Bone marrow (tissue), 2 donors: ENCODE results near the gene CCND2.
A peak's percentile ranks its signal among the peaks of the same experiment; 100 is the strongest.

Experiments used
- DNase-seq, 2 donors: peaks; one replicate each; lab custom pipeline; 2025; lab: John Stamatoyannopoulos, UW

CCND2 gene

DNA sequence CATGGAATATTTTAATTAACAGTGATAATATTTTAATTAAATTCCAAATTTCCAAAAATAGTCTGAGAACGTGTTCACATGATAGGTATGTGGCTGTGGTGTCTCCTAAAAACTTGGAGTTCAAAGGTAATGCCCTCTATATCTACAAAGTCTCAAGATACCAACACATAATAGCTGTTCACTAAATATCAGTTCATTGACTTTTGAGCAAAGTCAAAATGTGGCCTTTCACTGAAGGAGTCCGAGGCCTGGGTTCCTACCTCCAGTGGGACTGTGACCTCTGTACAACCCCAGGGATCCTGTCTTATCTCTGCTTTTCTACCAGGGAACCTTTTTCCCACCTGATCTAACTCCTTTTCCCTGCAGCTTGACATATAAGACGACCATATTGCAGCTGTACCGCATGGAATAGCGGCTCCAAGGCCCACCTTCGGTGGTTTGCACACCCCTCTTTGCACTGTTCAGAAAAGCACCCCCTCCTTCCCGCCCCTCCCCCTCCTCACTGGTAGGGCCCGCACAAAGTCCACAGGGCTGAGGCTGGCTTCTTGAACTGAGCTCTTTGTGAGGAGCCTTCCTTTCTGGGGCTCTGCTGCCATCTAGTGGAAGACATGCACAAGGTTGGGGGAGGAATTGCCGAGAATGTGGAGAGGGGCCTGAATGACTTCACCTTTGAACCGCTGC, 3.1 kb downstream of the CCND2 start:
- DNase-seq, result peak; percentile 45 to 80

DNA sequence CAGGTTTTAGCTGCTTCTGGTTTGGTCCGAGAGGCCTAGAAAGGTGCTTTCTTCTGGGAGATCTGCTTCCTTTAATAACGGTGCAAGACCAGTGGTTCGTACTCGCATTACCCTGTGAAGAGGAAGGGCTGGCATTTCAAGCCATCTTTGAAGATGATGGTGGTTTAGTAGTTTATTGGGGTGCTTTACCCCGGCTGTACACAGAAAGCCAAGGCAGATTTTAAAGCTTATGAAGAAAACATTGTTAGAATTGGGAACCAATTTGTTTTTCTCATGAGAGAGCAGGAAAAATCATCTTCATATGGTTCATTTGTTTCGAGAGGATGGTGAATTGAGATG, 3.6 kb downstream of the CCND2 start:
- no peak for DNase-seq

DNA sequence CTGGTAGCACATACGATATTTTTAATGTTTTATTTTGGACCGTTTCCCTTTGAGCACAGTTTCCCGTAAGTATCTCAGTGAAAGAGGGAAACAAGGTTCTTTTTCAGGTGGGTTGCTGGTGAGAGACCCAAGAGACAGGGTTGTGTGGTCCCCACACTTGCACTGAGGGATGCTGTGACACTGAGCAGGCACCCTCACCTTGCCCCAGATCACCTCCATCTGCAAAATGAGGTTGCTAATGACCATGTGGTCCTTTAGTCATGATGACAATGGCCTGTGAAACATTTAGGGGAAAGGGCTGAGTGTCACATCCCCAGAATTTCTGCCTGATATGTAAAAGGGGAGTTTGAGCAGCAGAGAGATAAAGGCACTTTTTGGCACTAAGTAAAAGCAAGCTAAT, 4.3 kb downstream of the CCND2 start:
- no peak for DNase-seq

DNA sequence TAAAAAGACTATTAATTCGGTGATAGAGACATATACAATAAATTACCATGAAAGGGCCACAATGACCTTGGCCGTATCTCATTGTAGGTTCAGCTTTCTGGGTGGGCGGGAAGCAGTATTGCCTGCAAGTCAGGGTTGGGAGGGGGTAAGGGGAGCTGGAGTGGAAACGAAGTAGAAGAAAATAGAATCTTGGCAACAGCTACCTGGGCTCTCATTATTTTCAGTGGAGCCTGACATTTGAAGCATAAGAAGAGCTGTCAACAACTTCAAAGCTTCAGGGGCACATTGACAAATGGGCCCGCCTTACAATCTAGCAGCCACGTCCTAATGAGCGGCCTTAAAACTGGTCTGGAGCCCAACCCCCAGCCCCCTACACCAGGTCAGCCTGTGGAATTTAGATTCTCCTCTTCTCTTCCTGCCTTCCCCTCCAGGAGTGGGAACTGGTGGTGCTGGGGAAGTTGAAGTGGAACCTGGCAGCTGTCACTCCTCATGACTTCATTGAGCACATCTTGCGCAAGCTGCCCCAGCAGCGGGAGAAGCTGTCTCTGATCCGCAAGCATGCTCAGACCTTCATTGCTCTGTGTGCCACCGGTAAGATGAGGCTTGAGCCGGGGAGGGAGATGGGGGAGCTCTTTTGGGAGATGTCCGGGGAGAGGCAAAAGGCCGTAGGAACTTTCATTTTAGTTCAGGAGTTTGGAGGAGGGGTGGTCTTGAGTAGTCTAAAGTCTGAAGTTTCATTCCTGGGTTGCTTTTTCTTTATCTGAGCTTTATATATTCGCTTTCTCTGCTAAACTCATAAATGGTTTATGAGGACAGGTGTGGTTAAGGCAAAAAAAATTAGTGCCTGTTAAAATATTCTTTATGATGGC, 5.0 kb downstream of the CCND2 start:
- peak in 1 of 2 donors; percentile 23 for DNase-seq

DNA sequence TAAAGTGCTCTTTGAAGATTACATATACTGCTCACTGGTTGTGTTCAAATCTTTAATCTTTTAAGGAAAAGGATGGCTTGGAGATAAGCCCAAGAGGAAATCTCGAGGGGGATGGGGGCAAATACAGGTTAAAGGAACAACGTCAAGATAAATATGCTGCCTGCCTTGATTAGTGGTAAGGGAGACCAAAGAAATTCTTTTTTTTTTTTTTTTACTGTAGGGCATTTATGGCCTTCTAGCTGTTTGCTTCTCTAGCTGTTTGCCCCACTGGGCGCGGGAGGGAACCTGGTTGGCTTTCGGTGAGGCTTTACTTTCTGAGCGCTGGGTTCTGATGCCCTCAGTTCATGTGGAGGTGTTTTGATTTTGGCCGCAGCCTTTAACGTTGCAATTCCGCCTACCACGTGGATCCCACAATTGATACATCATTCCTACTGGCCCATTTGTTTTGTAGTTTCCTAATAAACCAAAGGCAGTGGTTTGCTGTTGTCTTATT, 5.7 kb downstream of the CCND2 start:
- DNase-seq, result no peak

DNA sequence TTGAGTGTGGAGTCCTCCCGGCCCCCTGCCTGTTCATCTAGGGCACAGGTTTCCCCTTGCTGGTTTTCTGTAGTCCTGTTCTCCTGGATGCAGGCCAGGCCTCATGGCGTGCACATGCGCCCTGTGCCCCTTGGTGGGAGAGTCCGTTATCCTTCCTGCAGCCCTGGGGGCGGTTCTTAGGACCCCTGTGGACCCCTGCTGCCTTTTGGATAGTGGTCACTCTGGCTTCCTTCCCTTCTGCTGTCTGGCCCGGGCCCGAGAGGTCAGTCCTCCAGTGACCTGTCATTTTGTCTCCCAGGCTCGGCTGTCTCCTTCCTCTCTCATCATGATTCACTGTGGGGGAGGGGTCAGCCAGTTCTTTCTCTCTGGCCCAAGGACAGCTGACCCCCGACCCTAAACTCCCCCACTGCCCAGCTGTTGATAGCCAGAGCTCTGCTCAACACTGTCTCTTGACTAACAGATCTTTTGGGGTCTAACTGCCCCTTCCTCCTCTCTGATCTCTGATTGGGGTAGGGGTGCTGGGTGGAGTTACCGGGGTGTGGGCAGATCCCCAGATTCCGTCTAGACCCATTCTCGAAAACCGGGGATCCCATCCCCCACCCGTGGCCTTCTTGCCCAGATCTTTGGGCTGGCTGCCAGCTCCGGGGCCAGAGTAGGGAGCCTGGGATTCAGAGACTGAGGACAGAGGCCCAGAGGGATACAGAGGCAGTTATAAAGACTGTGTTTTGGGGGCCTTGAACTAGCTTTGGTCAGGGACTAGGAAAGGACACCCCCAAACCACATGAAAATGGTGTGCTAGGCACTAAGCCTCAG, 7.0 kb downstream of the CCND2 start:
- no peak for DNase-seq

DNA sequence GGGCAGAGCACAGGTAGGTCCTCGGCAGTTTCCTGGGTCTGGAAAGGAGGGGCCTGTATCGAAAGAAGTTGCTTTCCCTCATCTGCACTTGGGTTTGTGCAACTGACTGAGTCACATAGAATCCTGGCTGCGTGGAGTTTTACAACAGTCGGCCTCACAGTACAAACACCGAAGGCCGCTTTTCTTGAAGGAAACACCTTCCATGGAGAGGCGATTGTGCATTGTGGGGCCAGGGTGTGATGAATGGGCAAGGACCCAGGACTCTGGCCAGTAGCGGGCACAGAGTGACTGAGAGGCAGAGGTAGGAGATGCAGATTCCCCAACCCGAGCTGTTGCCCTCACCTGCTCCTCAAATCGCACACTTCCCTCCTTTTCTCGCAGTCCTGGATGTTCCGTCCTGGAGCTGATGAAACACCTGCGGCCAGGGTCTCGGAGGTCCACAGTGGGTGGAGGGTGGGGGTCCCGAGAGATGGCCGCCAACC, 7.7 kb downstream of the CCND2 start:
- no peak for DNase-seq

DNA sequence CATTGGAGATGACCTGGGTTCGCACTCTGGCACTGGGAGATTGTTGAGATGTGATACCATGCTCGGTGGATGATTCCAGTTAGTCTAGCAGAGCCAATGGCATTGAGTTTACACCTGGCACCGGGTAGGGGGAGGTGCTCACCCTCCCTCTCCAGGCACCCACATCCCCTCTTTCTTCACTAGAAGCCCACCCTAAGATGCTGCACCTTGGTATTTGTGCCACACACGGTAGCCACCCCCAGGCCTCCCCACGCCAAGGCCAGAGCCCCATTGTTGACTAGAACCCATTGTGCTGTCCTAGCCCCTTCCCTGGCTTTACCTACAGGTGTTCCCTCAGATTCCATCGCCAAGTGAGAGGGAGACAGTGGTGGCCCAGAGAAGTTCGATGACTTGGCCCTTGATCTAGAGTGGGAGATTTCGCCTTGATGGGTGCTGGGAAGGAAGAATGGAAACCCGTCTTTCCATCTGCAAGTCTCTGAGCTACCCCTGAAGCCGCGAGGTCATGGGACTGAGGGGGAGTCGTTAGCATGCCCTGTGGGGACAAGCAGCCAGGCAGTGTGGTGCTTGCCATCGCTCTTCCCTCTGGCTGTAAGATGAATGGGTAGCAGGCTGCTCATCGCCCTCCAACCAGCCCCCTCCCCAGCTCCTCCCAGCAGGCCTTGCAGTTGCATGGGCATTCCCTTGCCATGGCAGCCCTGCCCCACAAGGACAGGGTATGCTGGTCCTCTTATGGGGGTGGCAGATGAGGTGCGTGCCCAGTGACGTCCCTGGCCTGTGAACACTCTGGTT, 8.7 kb downstream of the CCND2 start:
- DNase-seq, result no peak

DNA sequence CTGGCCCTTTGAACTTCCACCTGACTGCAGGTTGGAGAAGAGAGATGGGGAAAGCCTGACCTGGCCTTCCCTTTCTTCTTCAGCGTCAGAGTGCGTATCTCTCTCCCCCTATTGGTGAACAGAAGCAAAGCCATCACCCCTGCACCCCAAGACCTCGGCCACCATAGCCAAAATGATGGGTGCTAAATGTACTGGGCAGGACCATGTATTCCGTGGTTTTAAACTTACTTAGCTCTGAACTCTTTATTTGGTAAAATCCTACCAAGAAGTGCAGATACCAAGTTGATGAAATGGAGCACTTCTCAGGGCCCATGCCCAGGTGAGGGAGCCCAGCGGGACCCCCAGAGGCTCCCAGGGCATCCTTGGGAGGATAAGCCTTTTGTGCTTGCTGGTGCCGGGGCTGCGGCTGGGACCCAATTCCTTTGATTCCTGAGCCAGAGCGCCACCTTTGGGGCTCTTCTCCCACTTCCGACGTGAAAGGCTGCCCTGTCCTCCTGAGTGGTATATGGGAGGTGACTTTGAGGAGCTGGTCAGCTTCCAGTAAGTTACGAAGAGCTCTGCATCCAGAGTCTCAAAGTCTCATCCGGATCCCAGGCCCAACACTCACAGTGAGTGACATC, 9.4 kb downstream of the CCND2 start:
- no peak for DNase-seq

DNA sequence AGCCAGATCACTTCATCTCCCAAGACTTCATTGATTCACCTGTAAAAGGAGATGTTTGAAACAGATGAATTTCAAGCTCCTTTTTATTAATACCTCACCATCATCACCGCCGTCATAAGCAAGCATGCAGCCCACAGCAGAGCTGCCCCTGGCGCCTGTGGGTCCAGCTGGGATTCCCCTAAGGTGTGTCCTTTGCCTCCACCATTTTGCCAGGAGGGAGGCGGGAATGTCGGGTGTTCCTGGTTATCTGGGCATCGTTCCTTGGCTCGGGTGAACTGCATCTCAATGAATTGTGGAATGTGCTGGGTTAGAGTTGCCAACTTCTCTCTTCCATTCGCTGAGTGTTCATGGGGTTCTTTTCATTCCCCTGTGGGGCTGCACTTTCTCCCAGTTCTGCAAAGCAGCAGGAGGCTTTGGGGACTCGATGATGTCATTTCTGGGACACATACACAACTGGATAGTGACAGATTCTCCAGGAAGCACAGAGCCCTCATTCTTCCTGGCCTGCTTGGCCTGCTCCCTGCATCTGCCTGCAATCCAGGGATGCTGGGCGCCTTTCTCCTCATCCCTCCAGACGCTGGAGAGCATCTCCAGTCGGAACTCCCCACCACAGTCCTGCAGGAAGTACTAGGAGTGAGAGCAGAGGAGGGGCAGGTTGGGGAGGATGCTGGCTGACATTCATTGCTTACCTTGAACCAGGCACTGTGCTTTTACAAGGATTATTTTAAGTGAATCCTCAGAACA, 10.1 kb downstream of the CCND2 start:
- no peak for DNase-seq

DNA sequence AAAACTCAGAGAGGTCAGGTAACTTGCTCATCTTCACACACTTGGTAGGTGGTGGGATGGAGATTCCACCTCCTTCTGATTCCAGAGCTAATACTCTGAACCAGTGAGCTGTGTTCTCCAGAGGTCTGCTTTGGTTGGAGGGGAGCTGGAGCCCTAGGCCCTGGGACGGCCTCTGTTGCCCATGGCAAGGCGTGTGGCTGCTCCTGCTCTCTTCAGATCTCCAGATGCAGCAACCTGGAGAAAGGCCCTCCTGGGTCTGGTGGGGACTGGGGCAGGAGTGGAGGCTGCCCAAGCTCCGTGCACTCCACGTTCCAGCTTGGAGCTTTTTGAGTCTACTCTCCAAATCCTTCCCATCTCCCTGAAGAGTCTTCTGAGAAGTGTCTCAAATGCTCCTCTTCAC, 10.7 kb downstream of the CCND2 start:
- no peak for DNase-seq

DNA sequence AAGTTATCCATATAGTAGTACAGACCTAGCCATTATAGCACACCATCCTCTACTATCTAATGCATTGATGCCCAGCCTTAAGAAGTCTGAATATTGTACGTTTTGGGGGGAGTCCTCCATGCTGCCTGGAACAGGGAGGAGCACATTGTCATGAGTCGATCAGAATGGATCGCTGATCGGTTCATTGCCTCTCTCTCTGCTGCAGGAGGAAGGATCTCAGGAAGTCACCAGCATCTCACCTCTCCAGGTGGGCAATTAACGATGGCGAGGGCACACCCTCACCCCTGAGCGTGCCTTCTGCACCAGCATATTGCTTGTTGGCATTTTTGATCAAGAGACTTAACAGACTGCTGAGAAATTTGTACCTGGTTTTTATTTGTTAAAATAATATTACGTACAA, 11.5 kb downstream of the CCND2 start:
- DNase-seq, result no peak

DNA sequence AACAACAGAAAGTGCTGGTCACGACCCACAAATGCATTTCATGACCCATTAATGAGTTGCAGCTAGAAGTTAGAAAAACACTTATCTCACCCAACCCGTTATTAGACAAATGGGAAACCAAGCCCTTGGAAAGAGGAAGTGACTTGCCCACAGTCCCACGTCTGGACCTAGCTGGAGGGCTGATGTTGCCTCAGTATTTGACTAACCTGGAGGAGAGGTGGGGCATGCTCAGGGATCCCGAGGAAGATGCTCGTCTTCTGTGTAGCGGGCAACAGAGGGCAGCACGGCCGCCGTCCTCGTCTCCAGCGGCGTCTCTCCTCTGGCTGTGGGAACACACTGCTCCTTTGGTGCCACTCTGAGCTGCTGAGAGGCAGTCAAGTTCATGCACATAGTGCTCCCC, 12.7 kb downstream of the CCND2 start:
- DNase-seq, result peak in 1 of 2 donors; percentile 10

DNA sequence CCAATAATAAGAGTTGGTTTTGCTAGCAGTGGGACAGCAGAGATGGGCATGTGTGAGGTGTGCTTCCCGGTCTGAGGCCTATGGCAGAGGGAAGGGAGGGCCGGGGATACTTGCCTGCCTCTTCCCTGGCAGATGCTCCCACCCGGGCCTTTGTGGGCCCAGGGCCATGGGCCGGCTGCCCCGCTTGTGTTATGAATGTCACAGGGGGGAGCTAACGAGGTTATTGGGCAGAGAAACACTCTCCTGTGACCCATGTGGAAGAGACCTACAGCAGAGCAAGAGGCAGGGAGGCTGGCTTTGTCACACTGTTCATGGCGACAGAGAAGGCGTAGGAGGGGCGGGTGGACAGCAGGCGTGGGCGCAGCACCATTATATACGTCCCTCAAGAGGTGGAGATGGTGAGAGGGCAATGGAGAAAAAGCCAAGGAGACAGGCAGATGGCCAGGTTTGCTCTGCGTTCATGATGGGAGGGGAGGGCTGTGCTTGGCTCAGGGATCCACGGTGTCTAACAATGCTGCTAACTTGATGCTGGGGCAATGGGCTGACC, 13.3 kb downstream of the CCND2 start:
- no peak for DNase-seq

DNA sequence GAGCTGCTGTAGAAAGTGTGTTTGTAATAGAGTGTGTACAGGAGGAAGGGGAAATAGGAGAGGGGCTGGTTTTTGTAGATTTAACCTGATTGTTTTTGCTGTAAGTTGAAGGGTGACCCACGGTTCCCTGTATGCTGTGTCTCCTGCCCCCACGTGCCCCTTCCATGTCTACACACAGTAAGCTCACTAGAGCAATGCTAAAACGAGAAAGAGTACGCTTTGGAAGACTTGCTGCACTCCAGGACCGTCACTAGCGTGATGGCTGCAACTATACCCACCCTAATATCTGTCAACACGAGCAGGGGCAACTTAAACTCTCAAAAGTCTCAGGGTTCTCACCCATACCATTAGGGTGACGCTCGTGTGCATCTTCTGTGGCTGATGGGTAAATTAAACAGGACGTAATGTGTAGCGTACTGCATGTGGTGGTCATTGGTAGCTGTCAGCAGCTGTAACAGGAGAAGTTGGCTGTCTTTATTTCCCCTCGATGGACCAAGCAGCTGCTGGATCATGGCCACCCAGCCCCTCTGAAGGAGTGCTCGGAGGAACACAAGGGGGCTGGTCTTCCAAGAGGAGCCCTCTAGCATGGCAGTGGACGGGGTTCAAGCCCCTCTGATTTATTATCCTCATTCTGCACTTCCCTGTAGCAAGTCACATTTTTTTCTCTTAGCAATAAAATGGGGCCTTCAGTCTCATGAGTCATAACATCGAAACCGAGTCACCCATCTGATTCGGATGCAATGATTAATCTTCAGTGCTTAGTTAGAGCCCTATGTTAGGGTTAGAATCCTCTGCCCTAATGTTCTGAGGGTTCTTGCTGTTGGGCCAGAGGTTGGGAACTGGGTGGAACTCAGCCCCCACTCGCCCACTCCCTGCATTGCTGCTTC, 14.0 kb downstream of the CCND2 start:
- peak in 1 of 2 donors; percentile 34 for DNase-seq

DNA sequence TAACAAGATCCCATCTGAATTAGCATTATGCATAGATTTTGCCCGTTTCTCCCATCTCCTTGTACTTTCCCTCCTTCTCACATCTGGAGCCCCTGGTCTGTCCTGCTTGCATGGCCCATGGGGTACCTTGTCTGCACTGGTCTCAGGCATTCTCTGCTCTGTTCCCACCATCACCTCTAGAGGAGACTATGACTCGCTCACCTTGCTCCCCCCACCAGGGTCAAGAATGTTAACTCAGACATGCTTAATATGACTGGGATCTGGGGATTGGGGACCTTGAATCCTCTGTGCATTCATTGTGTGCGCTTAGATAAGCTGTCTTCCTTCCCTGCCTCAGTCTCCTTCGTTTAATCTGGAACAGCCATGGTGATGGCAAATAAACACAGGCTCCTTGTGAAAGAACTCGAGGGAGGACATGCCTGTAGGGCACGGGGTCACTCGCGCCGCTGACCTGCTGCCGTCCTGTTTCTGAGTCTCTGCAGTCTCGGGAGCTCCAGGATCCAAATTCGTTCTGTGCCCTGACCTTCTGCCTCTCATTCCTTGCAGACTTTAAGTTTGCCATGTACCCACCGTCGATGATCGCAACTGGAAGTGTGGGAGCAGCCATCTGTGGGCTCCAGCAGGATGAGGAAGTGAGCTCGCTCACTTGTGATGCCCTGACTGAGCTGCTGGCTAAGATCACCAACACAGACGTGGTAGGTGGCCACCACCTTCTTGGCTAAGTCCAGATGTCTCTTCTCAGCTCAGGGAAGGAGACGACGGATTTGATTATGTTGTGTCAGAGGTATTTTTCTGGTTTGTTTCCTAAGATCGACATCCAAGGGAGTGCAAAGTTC, 15.0 kb downstream of the CCND2 start:
- DNase-seq, result no peak

DNA sequence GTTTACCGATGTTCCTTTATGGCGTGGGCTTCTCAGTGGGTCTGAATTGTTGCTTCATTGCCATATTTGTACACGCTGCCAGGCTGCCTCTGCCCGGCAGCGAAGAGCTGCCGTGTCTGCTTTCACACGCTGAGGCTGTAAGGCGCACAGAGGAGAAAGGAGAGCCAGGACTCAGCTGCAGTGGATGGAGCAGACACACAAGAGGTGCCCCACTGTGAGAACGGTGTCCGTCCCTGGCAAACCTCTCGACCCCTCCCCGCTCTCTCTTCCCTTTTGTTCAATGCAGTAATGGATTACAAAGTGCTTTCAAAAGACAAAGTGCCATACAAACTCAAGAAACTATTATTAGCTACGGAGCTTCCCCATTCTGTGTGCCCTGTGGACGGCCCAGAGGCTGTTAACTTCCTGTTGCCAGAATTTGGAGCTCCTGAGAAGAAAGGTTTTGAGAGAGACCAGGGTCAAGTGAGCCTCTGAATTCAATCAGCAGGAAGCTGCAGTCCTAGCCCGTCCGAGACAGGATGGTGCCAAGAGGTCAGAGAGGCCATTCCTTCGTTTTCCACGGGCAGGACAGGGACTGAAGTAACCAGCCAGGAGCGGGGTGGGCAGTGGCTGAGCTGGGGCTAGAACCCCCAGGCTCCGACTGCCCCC, 15.8 kb downstream of the CCND2 start:
- DNase-seq, result peak; percentile 22 to 63
